Measurements from ENCODE around the gene PAX3.

- TF ChIP-seq CTCF (IDR thresholded peaks at IDR 0.05; ENCODE audit: insufficient read depth, low read length, poor library complexity, severe bottlenecking) (no peak), EZH2phosphoT487 (conservative IDR thresholded peaks at IDR 0.05; ENCODE audit: low read length) (no peak)
Measured at GRCh38 chr2:222239945-222240675, 58.7 kb downstream of the PAX3 start.
